Measurements from ENCODE around the gene GIT2.
"Not testable (repeated sequence)": the region's sequence is repeated elsewhere in the genome, so short reads cannot be mapped to it uniquely, and the experiment has no call there.

GIT2 gene

GRCh38 chr12:109944561-109945359, 51.4 kb downstream of the GIT2 start:
- DNase-seq (ENCODE audit: low read depth in 1 of 2, low spot score in 1 of 2) = no peak
- TF ChIP-seq JUND (IDR thresholded peaks at IDR 0.05; ENCODE audit: low read depth) = no peak
- in situ Hi-C loops (cut with HindIII; ENCODE audit: low pct_unique_long_range_greater_than_20kb, low sequenced_read_pairs) = no loop called here

GRCh38 chr12:109943811-109944210, 52.4 kb downstream of the GIT2 start:
- in situ Hi-C loops (cut with HindIII; ENCODE audit: low pct_unique_long_range_greater_than_20kb, low sequenced_read_pairs) = no loop called here
- DNase-seq (ENCODE audit: low read depth in 1 of 2, low spot score in 1 of 2) = no peak
- TF ChIP-seq JUND (IDR thresholded peaks at IDR 0.05; ENCODE audit: low read depth) = no peak

GRCh38 chr12:109940339-109940923, 55.7 kb downstream of the GIT2 start:
- DNase-seq (ENCODE audit: low read depth in 1 of 2, low spot score in 1 of 2) = no peak
- no peak for TF ChIP-seq JUND (IDR thresholded peaks at IDR 0.05; ENCODE audit: low read depth)
- in situ Hi-C loops (cut with HindIII; ENCODE audit: low pct_unique_long_range_greater_than_20kb, low sequenced_read_pairs) = no loop called here

GRCh38 chr12:109939504-109939903, 56.7 kb downstream of the GIT2 start:
- in situ Hi-C loops (cut with HindIII; ENCODE audit: low pct_unique_long_range_greater_than_20kb, low sequenced_read_pairs) = no loop called here
- no peak for DNase-seq (ENCODE audit: low read depth in 1 of 2, low spot score in 1 of 2)
- no peak for TF ChIP-seq JUND (IDR thresholded peaks at IDR 0.05; ENCODE audit: low read depth)

GRCh38 chr12:109938947-109939346, 57.2 kb downstream of the GIT2 start:
- in situ Hi-C loops (cut with HindIII; ENCODE audit: low pct_unique_long_range_greater_than_20kb, low sequenced_read_pairs) = no loop called here
- DNase-seq (ENCODE audit: low read depth in 1 of 2, low spot score in 1 of 2) = no peak
- TF ChIP-seq JUND (IDR thresholded peaks at IDR 0.05; ENCODE audit: low read depth) = no peak

GRCh38 chr12:109937371-109937770, 58.8 kb downstream of the GIT2 start:
- TF ChIP-seq JUND (IDR thresholded peaks at IDR 0.05; ENCODE audit: low read depth) = no peak
- DNase-seq (ENCODE audit: low read depth in 1 of 2, low spot score in 1 of 2) = no peak
- in situ Hi-C loops (cut with HindIII; ENCODE audit: low pct_unique_long_range_greater_than_20kb, low sequenced_read_pairs) = no loop called here

GRCh38 chr12:109934026-109934425, 62.1 kb downstream of the GIT2 start:
- peak in 1 of 2 experiments; percentile 35 for DNase-seq (ENCODE audit: low read depth in 1 of 2, low spot score in 1 of 2)
- in situ Hi-C loops (cut with HindIII; ENCODE audit: low pct_unique_long_range_greater_than_20kb, low sequenced_read_pairs) = no loop called here
- no peak for TF ChIP-seq JUND (IDR thresholded peaks at IDR 0.05; ENCODE audit: low read depth)

GRCh38 chr12:109932878-109933503, 63.2 kb downstream of the GIT2 start:
- in situ Hi-C loops (cut with HindIII; ENCODE audit: low pct_unique_long_range_greater_than_20kb, low sequenced_read_pairs) = no loop called here
- no peak for DNase-seq (ENCODE audit: low read depth in 1 of 2, low spot score in 1 of 2)
- TF ChIP-seq JUND (IDR thresholded peaks at IDR 0.05; ENCODE audit: low read depth) = no peak

- no peak for DNase-seq (ENCODE audit: low read depth in 1 of 2, low spot score in 1 of 2)
- in situ Hi-C loops (cut with HindIII; ENCODE audit: low pct_unique_long_range_greater_than_20kb, low sequenced_read_pairs) = no loop called here
- no peak for TF ChIP-seq JUND (IDR thresholded peaks at IDR 0.05; ENCODE audit: low read depth)
Observed at GRCh38 chr12:109931143-109931542, 65.0 kb downstream of the GIT2 start.

- TF ChIP-seq JUND (IDR thresholded peaks at IDR 0.05; ENCODE audit: low read depth) = no peak
- in situ Hi-C loops (cut with HindIII; ENCODE audit: low pct_unique_long_range_greater_than_20kb, low sequenced_read_pairs) = no loop called here
- no peak for DNase-seq (ENCODE audit: low read depth in 1 of 2, low spot score in 1 of 2)
Observed at GRCh38 chr12:109930028-109930800, 66.0 kb downstream of the GIT2 start.

- DNase-seq (ENCODE audit: low read depth in 1 of 2, low spot score in 1 of 2) = not testable (repeated sequence)
Observed at GRCh38 chr12:109929326-109929725, 66.8 kb downstream of the GIT2 start.

GRCh38 chr12:109928058-109928656, 68.0 kb downstream of the GIT2 start:
- DNase-seq (ENCODE audit: low read depth in 1 of 2, low spot score in 1 of 2) = no peak
- in situ Hi-C loops (cut with HindIII; ENCODE audit: low pct_unique_long_range_greater_than_20kb, low sequenced_read_pairs) = no loop called here
- TF ChIP-seq JUND (IDR thresholded peaks at IDR 0.05; ENCODE audit: low read depth) = no peak

More at GRCh38 chr12:109929326-109929725, 66.8 kb downstream of the GIT2 start:
- in situ Hi-C loops (cut with HindIII; ENCODE audit: low pct_unique_long_range_greater_than_20kb, low sequenced_read_pairs) = not testable (repeated sequence)
